HL-60 (cell line): Measurements from ENCODE around the gene CACTIN.

ENCODE experiments used
- DNase-seq, 2 experiments: peaks; one replicate each; pipeline ENCODE4 v3.0.0-alpha.2; 2010 to 2020; ENCODE audit warnings: low read depth in 1 of 2, low spot score in 1 of 2
- H3K27ac ChIP-seq: fragments of 250-450 bp; sonication (Bioruptor Pico); replicated peaks from 2 replicates; pipeline ENCODE4 v1.5.1; 2020; ENCODE audit warnings: mild to moderate bottlenecking, moderate library complexity
- H3K27me3 ChIP-seq: fragments of 250-450 bp; sonication (Bioruptor Pico); 2 replicates; pipeline ENCODE4 v1.5.1; 2021; ENCODE audit warnings: mild to moderate bottlenecking, moderate library complexity; ENCODE audit not compliant: insufficient read depth, poor library complexity, severe bottlenecking
- H3K4me3 ChIP-seq: replicated peaks from 2 replicates; pipeline ENCODE4 v1.5.1; 2011; ENCODE audit warnings: mild to moderate bottlenecking, control low read depth, low read length; ENCODE audit not compliant: insufficient read depth
- GABPA ChIP-seq: IDR thresholded peaks from 2 replicates; pipeline ENCODE4 v1.6.1; 2012; ENCODE audit warnings: low read depth
- POLR2AphosphoS5 ChIP-seq: IDR thresholded peaks from 2 replicates; pipeline ENCODE4 v1.6.1; 2012; ENCODE audit warnings: low read depth
- SPI1 ChIP-seq: IDR thresholded peaks from 2 replicates; pipeline ENCODE4 v1.6.1; 2012; ENCODE audit warnings: low read depth, mild to moderate bottlenecking, borderline replicate concordance
- TF ChIP-seq, protein P1 (sequence below): IDR thresholded peaks from one replicate; pipeline ENCODE4 v1.5.1; 2011; ENCODE audit warnings: low read length, control low read depth, inconsistent platforms; ENCODE audit not compliant: insufficient read depth
- TF ChIP-seq, protein P2 (sequence below): IDR thresholded peaks from 2 replicates; pipeline ENCODE4 v1.6.1; 2012; ENCODE audit warnings: low read depth; ENCODE audit not compliant: insufficient replicate concordance

CACTIN gene

DNA sequence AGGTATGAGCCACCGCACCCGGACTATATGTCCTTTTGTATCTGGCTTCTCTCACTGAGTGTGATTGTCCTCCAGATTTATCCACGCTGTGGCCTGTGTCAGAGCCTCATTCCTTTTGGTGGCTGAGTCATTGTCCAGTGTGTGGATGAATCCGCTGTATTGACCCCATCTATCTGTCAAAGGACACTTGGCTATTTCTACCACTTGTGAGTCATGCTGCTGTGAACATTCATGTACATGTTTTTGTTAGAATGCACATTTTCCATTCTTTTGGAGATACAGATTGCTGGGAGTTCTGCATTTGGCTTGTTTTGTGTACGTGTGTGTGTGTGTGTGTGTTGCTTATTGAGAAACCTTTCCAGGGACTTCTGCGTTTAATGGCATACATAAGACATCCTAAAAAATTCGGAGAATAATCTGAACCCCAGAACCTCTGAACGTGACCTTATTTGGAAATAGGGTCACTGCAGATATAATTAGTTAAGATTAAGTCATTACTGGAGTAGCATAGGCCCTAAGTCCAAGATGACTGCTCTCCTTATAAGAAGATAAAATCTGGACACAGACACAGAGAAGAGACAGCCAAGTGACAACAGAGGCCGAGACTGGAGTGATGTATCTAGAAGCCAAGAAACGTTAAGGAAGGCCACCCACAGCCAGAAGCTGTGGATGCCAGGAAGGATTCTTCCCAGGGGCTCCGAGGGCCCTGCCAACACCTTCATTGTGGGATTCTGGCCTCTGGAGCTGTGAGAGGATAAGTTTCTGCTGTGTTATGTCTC lies 46.2 kb downstream of the CACTIN start:
- Histone ChIP-seq H3K27ac (no peak overlapping the region), H3K27me3 (peaks cover 4% of the 10 kb centered on the region), H3K4me3 (no peak overlapping the region)
- no peak for TF ChIP-seq SPI1
- no peak for TF ChIP-seq GABPA
- TF ChIP-seq POLR2AphosphoS5: no peak
- TF ChIP-seq, protein P1, sequence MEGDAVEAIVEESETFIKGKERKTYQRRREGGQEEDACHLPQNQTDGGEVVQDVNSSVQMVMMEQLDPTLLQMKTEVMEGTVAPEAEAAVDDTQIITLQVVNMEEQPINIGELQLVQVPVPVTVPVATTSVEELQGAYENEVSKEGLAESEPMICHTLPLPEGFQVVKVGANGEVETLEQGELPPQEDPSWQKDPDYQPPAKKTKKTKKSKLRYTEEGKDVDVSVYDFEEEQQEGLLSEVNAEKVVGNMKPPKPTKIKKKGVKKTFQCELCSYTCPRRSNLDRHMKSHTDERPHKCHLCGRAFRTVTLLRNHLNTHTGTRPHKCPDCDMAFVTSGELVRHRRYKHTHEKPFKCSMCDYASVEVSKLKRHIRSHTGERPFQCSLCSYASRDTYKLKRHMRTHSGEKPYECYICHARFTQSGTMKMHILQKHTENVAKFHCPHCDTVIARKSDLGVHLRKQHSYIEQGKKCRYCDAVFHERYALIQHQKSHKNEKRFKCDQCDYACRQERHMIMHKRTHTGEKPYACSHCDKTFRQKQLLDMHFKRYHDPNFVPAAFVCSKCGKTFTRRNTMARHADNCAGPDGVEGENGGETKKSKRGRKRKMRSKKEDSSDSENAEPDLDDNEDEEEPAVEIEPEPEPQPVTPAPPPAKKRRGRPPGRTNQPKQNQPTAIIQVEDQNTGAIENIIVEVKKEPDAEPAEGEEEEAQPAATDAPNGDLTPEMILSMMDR: no peak
- TF ChIP-seq, protein P2, sequence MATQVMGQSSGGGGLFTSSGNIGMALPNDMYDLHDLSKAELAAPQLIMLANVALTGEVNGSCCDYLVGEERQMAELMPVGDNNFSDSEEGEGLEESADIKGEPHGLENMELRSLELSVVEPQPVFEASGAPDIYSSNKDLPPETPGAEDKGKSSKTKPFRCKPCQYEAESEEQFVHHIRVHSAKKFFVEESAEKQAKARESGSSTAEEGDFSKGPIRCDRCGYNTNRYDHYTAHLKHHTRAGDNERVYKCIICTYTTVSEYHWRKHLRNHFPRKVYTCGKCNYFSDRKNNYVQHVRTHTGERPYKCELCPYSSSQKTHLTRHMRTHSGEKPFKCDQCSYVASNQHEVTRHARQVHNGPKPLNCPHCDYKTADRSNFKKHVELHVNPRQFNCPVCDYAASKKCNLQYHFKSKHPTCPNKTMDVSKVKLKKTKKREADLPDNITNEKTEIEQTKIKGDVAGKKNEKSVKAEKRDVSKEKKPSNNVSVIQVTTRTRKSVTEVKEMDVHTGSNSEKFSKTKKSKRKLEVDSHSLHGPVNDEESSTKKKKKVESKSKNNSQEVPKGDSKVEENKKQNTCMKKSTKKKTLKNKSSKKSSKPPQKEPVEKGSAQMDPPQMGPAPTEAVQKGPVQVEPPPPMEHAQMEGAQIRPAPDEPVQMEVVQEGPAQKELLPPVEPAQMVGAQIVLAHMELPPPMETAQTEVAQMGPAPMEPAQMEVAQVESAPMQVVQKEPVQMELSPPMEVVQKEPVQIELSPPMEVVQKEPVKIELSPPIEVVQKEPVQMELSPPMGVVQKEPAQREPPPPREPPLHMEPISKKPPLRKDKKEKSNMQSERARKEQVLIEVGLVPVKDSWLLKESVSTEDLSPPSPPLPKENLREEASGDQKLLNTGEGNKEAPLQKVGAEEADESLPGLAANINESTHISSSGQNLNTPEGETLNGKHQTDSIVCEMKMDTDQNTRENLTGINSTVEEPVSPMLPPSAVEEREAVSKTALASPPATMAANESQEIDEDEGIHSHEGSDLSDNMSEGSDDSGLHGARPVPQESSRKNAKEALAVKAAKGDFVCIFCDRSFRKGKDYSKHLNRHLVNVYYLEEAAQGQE: no peak
- no peak for DNase-seq

DNA sequence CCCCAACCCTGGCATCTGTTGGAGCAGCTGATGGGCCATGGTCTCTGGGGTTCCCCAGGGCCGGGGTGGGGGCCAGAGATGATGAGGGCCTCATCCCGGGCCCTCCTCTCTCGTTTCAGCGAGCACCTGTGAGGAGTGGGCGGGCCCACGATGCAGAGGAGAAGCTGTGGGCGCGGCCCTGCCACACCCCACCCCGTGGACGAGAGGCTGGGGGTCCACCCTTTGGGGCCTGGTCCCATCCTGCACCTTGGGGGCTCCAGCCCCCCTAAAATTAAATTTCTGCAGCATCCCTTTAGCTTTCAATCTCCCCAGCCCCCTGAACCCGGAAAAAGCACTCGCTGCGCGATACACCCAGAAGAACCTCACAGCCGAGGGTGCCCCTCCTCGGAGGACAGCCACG lies 48.2 kb downstream of the CACTIN start:
- Histone ChIP-seq H3K27ac (no peak overlapping the region), H3K4me3 (no peak overlapping the region), H3K27me3 (no peaks in the 10 kb centered on the region)
- TF ChIP-seq POLR2AphosphoS5 (no peak), GABPA (no peak), SPI1 (no peak)
- TF ChIP-seq, protein P2: no peak
- TF ChIP-seq, protein P1: no peak
- DNase-seq: no peak

DNA sequence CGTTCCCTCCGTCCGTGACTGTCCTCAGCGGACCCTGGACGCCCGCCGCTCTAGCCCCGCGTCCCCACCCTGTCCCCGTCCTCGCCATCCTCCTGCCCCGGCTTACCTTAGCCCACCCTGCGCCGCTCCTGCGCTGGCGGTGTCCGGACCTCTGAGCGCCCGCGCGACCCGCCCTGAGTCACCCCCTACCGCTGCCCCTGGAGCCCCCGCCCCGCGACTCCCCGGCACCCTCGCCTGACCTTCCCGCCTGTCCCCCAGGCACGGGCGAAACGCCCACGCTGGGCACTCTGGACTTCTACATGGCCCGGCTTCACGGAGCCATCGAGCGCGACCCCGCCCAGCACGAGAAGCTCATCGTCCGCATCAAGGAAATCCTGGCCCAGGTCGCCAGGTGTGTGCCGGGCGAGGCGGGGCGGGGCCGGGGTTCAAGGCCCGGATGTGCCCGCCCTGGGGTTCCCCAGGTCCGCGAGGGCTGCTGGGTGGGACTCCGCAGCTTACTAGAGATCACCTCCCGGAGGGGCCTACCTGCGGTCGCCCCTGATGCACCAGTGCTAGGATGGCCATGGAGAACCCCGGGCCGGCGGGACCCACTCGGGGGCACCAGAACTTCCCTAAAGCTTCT lies 48.8 kb downstream of the CACTIN start:
- no peak overlapping the region for H3K4me3 ChIP-seq
- H3K27ac ChIP-seq: no peak overlapping the region
- H3K27me3 ChIP-seq: no peaks in the 10 kb centered on the region
- TF ChIP-seq SPI1 (no peak), GABPA (no peak), POLR2AphosphoS5 (no peak)
- TF ChIP-seq, protein P1: no peak
- TF ChIP-seq, protein P2: no peak
- DNase-seq: no peak
